HG03280 (cell line): ENCODE measurements around the gene COQ9.
"Not testable (repeated sequence)": the region's sequence is repeated elsewhere in the genome, so short reads cannot be mapped to it uniquely, and the experiment has no call there.

Source experiments
- ATAC-seq: cut with Tn5 transposase; IDR thresholded peaks from one replicate; pipeline ENCODE4 v1.9.1; 2021; ENCODE audit warnings: mild to moderate bottlenecking, moderate library complexity; ENCODE audit not compliant: unreplicated experiment

The COQ9 gene

GRCh38 chr16:57424583-57424982 lies 22.7 kb upstream of the COQ9 start:
- no peak for ATAC-seq

GRCh38 chr16:57426356-57426755 lies 20.9 kb upstream of the COQ9 start:
- no peak for ATAC-seq

GRCh38 chr16:57427307-57427706 lies 20.0 kb upstream of the COQ9 start:
- ATAC-seq: no peak

- no peak for ATAC-seq
Measured at GRCh38 chr16:57427824-57428223, 19.5 kb upstream of the COQ9 start.

GRCh38 chr16:57430955-57431354 lies 16.3 kb upstream of the COQ9 start:
- ATAC-seq: no peak

- ATAC-seq: no peak
Measured at GRCh38 chr16:57432505-57432904, 14.8 kb upstream of the COQ9 start.

- no peak for ATAC-seq
Measured at GRCh38 chr16:57432989-57433388, 14.3 kb upstream of the COQ9 start.

GRCh38 chr16:57434003-57434402 lies 13.3 kb upstream of the COQ9 start:
- no peak for ATAC-seq

GRCh38 chr16:57435838-57436237 lies 11.4 kb upstream of the COQ9 start:
- no peak for ATAC-seq

GRCh38 chr16:57439947-57440346 lies 7.3 kb upstream of the COQ9 start:
- ATAC-seq: not testable (repeated sequence)

- not testable (repeated sequence) for ATAC-seq
Measured at GRCh38 chr16:57440551-57440950, 6.7 kb upstream of the COQ9 start.

GRCh38 chr16:57444711-57445110 lies 2.6 kb upstream of the COQ9 start:
- no peak for ATAC-seq

- no peak for ATAC-seq
Measured at GRCh38 chr16:57445510-57445909, 1.8 kb upstream of the COQ9 start.

- peak; percentile 9 for ATAC-seq
Measured at GRCh38 chr16:57446531-57447185, 621 bp upstream of the COQ9 start.

GRCh38 chr16:57452021-57452420 lies 4.7 kb downstream of the COQ9 start:
- ATAC-seq: no peak

GRCh38 chr16:57462209-57462977 lies 15.1 kb downstream of the COQ9 start, which contains the start of gene POLR2C:
Gene POLR2C, plus strand, starts transcription at chr16:57462679. Its CDS starts 46 bp downstream, at chr16:57462725.
- peak; percentile 92 for ATAC-seq

GRCh38 chr16:57462978-57463362 lies 15.7 kb downstream of the COQ9 start:
- ATAC-seq: no peak

GRCh38 chr16:57464523-57464922 lies 17.2 kb downstream of the COQ9 start:
- no peak for ATAC-seq

- ATAC-seq: no peak
Measured at GRCh38 chr16:57468346-57468745, 21.1 kb downstream of the COQ9 start.

- no peak for ATAC-seq
Measured at GRCh38 chr16:57469046-57469445, 21.8 kb downstream of the COQ9 start.

- no peak for ATAC-seq
Measured at GRCh38 chr16:57469917-57470470, 22.7 kb downstream of the COQ9 start.

- no peak for ATAC-seq
Measured at GRCh38 chr16:57470711-57471110, 23.4 kb downstream of the COQ9 start.
